GM19025 (cell line): ENCODE data around the gene LAMA3.
"Not testable (repeated sequence)": the region's sequence is repeated elsewhere in the genome, so short reads cannot be mapped to it uniquely, and the experiment has no call there.

Experiments used
- ATAC-seq: cut with Tn5 transposase; IDR thresholded peaks from one replicate; pipeline ENCODE4 v1.9.1; 2021; ENCODE audit warnings: mild to moderate bottlenecking, low read depth, moderate library complexity; ENCODE audit not compliant: unreplicated experiment

LAMA3 gene

DNA sequence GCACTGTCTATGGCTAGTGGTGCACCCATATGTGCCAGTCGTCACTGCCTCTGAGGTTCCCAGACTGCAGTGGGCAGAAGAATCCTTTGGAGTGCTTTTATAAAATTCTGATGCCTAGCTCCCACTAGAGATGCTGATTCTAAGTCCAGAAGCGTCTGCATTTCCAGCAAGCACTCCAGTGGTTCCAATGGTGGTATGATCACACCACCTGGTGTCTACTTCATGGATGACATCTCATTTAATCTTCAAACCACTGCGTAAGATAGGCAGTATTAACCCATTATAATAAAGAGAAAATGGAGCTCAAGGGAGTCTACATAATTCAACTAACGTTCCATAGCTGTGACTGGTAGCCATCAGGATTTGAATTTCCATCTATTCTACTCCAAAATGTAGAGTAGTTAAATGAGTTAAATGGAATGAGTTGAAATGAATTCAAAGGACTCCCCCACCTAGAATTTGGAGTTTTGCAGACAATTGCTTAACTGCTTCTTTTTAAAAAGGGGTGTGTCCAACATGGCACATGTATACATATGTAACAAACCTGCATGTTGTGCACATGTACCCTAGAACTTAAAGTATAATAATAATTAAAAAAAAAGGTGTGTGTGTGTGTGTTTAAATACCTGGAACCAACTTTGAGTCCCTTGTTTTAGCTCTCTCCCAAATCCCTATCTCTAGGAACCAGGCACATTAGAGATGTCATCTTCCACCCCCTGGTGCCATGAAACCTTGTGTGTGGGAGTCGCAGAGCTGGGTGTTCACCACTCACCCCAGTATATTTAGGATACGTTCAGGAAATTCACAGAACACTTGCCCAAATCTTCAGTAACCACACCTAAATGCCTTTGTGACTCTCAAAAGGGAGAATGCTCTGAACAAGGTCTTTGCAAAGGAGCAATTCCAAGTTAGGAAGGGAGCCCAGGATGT lies 14.1 kb downstream of the LAMA3 start:
- ATAC-seq = no peak

GRCh38 chr18:23703987-23704384 lies 14.7 kb downstream of the LAMA3 start:
- ATAC-seq = no peak

DNA sequence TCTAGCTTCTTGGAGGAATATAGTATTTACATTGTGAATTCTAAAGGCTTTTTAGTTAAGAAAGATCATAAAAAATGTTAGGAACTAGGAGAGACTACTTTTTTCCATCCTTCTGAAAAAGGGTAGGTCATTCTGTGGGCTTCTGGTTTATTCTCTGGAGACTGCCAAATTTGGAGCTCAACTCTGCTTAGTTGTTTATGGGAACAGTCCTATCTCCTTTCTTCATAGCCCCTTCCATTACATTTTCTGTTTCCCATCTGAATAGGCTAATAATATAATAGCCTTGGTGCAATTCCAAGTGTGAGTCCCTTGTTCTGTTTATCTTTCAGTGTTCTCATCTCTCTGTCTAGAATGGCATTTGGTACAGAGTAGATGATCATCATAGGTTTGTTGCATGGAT lies 15.6 kb downstream of the LAMA3 start:
- ATAC-seq = no peak

GRCh38 chr18:23706971-23707640 lies 17.9 kb downstream of the LAMA3 start:
- no peak for ATAC-seq

GRCh38 chr18:23710068-23710527 lies 20.8 kb downstream of the LAMA3 start:
- no peak for ATAC-seq

GRCh38 chr18:23710946-23711345 lies 21.7 kb downstream of the LAMA3 start:
- no peak for ATAC-seq

DNA sequence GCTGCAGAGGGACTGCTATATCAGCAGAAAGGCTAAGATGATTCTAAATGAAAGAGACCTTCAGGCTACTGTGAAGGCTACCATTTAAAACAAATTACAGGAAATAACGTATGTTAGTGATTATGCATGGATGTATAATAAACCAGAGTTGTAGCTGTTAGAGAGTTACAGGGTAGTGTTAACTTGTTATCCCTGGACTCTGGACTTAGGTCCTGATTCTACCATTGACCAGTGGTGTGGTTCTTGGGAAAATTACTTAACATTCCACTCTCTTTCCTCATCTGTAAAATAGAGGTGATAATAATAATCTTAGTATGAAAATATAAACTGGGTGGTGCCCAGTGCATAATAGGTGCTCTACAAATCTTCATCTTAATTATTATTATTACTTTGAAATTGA lies 22.2 kb downstream of the LAMA3 start:
- ATAC-seq = no peak

- ATAC-seq = no peak
Measured at GRCh38 chr18:23712445-23712844, 23.2 kb downstream of the LAMA3 start.

DNA sequence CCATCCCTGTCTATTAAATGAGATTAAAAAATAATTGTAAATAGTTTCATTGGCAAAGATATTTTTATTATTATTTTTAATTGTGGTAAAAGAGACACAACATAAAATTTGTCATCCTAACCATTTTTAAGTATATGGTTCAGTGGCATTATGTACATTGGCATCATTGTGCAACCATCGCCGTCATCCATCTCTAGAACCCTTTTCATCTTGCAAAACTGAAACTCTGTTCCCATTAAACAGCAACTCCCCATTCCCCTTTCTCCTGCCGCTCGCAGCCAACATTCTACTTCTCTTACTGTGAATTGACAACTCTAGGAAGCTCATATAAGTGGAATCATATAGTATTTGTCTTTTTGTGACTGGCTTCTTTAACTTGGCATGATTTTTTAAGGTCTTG lies 25.3 kb downstream of the LAMA3 start:
- no peak for ATAC-seq

- not testable (repeated sequence) for ATAC-seq
Measured at GRCh38 chr18:23716079-23716478, 26.8 kb downstream of the LAMA3 start.

DNA sequence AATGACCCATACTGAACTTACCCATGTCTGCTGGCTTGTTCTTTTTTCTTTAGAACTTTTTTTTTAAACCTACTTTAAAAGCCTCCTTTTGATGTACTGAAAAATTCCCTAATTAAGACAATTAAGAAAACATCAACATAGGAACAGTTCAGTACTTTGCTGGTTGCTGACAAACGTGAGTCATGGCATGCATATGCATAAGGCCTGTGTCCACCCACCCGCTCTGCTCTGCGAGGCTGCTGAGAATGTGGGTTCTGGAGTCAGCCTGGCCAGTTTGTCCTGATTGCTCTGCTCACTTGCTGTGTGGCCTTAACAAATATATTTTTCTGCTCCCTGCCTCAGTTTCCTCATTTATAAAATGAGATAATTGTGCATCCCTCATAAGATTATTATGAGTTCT lies 27.3 kb downstream of the LAMA3 start:
- ATAC-seq = no peak

- ATAC-seq = no peak
Measured at GRCh38 chr18:23716966-23717365, 27.7 kb downstream of the LAMA3 start.

GRCh38 chr18:23718243-23718720 lies 29.0 kb downstream of the LAMA3 start:
- no peak for ATAC-seq

DNA sequence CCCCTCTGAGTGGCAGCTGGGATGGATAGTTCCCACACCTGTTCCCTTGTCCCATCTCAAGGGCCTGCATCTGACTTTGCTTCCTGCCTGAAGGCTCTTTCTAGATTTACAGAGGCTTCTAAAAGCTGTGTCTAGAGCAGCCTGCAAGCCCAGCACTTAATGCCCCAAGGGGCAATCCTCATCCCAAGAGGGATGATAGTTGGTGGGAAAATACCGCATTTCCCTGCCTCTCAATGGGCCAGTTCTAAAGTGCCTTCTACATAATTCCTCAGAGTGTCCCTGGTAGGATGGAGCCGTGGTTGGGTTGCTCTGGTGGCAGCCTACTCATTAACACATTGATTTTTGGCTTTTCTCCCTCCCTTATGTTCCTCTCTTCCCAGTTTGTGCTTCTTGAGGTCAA lies 29.5 kb downstream of the LAMA3 start:
- ATAC-seq = no peak

DNA sequence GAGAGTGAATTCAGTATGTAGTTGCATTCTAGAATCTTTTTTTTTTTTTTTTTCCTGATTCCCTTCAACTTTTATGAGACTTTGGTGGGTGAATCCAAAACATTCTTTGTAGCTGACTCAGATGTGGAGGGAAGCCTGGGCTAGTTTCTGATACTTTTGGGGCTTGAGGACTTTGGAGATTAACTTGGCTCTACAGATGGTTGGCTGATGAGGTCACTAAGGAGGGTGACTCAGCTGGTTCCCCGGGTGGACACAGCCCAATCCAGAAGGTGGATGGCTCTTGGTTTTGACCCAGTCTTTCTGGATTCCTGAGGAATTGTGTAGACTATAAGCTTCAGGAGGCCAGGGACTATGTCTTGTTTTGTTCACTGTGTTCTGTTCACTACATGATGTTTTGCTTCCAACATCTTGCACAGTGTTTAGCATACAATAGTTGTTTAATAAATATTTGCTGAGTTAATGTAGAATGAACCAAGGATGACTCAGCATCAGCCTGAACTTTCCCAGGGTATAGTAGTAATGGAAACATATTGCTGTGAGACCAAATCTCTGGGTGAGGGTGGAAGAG lies 30.5 kb downstream of the LAMA3 start:
- ATAC-seq = no peak

DNA sequence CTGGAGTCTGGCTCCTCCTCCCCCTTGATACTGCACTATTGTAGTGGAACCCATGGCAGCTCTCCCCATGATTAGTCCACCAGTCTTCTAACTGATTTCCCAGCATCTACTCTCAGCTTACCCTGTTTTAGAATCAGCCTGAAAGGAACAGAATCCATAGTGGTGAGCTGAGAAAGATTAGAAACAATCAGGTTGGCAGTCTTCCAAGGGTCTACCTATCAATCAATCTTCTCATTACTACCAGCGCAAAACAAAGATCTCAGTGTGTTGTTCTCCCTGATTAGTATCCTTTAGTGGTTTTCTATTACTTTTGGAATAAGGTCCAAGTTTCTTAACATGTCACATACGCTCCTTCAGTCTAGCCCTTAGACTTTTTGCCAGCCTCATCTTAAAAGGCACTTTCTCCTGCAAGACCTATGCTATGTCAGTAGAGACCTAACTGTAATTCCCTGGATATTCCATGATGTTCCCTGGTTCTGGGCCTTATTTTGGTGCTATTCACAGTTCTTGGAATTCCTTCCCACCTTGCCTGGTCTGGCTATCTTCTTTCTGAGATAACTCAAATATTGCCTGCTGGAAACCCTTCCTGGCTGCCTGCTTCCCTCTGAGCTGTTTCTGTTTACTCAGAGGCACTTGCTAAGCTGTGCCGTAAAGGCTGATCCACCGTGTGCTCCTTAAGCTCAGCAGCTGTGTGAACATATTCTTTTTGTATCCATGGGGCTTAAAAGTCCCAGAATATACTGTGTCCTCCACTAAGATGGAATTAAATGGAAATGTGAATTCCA lies 32.6 kb downstream of the LAMA3 start:
- ATAC-seq = no peak

DNA sequence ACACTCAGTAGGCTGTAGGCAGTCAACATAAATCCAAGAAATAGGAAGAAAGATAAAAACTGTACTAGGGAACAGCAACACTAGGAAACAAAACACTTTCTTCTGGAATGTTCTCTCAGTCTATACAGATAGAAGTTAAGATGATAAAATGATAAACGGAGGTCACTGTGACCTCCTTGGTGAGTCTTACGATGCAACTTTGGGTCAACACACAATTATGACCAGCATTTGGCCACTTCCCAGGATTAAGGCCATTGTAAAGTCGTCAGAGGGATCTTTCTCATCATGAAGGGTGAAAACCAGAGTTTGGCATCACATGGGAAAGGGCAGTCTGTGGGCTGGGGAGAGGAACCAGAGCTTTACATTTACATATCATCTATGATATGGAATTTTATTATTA lies 33.4 kb downstream of the LAMA3 start:
- no peak for ATAC-seq

DNA sequence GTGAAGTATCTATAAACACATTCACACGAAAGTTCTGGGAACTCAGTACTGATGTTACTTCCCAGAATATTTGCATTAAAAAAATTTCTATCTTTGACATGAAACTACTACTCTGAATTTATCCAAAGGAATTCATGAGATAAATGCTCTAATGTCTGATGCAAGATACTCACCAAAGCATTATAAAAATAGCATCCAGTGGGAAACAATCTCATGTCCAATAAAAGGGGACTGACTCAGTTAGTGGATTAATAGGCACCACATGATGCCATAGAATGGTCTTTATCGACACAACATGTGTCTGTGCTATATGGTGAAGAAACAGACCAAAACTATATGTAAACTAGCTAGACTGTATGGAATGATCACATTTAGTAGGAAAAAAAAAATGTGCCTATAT lies 33.9 kb downstream of the LAMA3 start:
- no peak for ATAC-seq

DNA sequence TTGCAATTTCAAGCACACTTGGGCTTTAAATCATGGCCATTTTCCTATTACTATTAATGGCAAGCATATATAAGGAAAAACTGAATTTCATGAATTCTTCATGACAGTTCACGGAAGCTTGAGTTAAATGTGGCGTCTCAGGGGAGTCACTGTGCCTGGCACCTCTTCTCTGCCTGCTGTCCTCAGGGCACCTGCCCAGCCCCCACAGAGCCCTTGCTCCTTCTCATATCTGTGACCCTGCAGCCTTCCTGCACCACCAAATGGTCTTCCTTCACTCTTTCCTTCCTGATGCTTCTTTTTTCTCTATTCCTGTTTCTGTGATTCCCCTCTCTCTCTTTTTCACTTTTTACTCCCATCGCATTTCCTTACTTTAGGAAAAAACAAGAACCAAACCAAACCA lies 35.4 kb downstream of the LAMA3 start:
- ATAC-seq = no peak

- no peak for ATAC-seq
Measured at GRCh38 chr18:23725351-23725750, 36.1 kb downstream of the LAMA3 start.
